Natural killer cell treated with Interleukin-12 subunit alpha and Interleukin-12 subunit beta and Interleukin-15 and Interleukin-18, amount 100 ng/mL, for 72 hours (primary cell): Measurements from ENCODE around the gene OR2AJ1. TPM values are rescaled to one million over a fixed set of nuclear protein-coding genes. Genes with fewer than 3 reads are reported as not detected.

Experiments used
- ATAC-seq, 2 donors: fragments of 150-1000 bp; cut with Tn5 transposase in 1 of 2; sonication (Bioruptor Pico), chemical (Tn5 transposase) in 1 of 2; 2 replicates each; pipeline ENCODE4 v1.10.0; 2021
- DNase-seq: peaks from one replicate; pipeline ENCODE4 v3.0.0; 2022; ENCODE audit warnings: low spot score
- H3K27ac Mint-ChIP-seq, 2 donors: 1 replicate in 1 of 2; 2 replicates in 1 of 2; pipeline ENCODE4 v1.8.0; 2022; ENCODE audit warnings: mixed read lengths in 2 of 2, mild to moderate bottlenecking in 1 of 2, moderate library complexity in 1 of 2
- H3K27me3 Mint-ChIP-seq, 2 donors: 1 replicate in 1 of 2; 2 replicates in 1 of 2; pipeline ENCODE4 v1.8.0; 2022; ENCODE audit warnings: mixed read lengths in 2 of 2
- H3K36me3 Mint-ChIP-seq: one replicate; pipeline ENCODE4 v1.8.0; 2022; ENCODE audit warnings: mixed read lengths
- H3K4me1 Mint-ChIP-seq, 2 donors: 1 replicate in 1 of 2; 2 replicates in 1 of 2; pipeline ENCODE4 v1.8.0; 2022; ENCODE audit warnings: low read depth in 2 of 2, mixed read lengths in 2 of 2, mild to moderate bottlenecking in 1 of 2
- H3K4me3 Mint-ChIP-seq: one replicate; pipeline ENCODE4 v1.8.0; 2022; ENCODE audit warnings: mixed read lengths
- H3K9me3 Mint-ChIP-seq: 2 replicates; pipeline ENCODE4 v1.8.0; 2022; ENCODE audit warnings: mixed read lengths
- total RNA-seq, 2 donors: library from RNA; stranded (reverse); gene quantifications; one replicate each; pipeline ENCODE4 v1.2.3, GENCODE V29; 2022

The OR2AJ1 gene
- total RNA-seq = not detected

GRCh38 chr1:247924868-247925267, at the start of gene OR2AJ1:
OR2AJ1 (plus strand) TSS chr1:247924889; CDS start chr1:247933769, 8,880 bp downstream.
- H3K9me3 Mint-ChIP-seq = no peaks in the 10 kb centered on the region
- no peak within 1 kb of the TSS for H3K4me3 Mint-ChIP-seq
- peaks cover under 1 to 9% of the 10 kb centered on the region in 2 donors for H3K27me3 Mint-ChIP-seq
- no peaks in the 10 kb centered on the region for H3K4me1 Mint-ChIP-seq
- ATAC-seq (no peak), DNase-seq (no peak)
- H3K36me3 Mint-ChIP-seq = no peaks in the 10 kb centered on the region
- H3K27ac Mint-ChIP-seq = no peak within 1 kb of the TSS

GRCh38 chr1:247883346-247883745, 41.3 kb upstream of the OR2AJ1 start:
- Mint-ChIP-seq H3K4me3 (no peak overlapping the region), H3K27me3 (peaks cover 0 to 8% of the 10 kb centered on the region in 2 donors), H3K36me3 (no peaks in the 10 kb centered on the region), H3K4me1 (no peaks in the 10 kb centered on the region), H3K27ac (no peak overlapping the region), H3K9me3 (no peaks in the 10 kb centered on the region)
- DNase-seq (no peak), ATAC-seq (no peak)

- DNase-seq = no peak
- H3K4me1 Mint-ChIP-seq = no peaks in the 10 kb centered on the region
- no peaks in the 10 kb centered on the region for H3K9me3 Mint-ChIP-seq
- no peaks in the 10 kb centered on the region for H3K36me3 Mint-ChIP-seq
- H3K4me3 Mint-ChIP-seq = no peak overlapping the region
- H3K27me3 Mint-ChIP-seq = no peaks in the 10 kb centered on the region
- no peak overlapping the region for H3K27ac Mint-ChIP-seq
- no peak for ATAC-seq
Measured at GRCh38 chr1:247884797-247885413, 39.8 kb upstream of the OR2AJ1 start.

DNA sequence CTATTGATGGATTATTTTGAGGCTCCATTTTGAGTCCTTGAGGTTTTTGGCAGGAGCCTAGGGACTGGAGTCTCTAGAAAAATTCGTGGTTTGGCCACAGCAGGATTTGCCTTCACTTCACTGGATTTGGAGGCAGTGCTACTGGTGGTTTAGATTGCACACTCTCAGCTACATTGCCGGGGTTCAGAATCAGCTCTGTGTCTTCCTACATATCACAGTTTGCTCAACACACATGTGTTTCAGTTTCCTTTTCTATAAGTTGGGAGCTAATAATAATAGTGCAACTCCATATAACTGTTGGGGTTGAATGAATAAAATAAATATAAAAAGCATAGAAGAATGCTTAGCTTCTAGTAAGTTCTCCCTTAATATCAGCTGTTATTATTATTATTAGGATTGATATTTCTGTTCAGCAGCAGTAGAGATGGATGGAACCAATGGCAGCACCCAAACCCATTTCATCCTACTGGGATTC, 29.5 kb upstream of the OR2AJ1 start, which contains the start of gene OR2W3:
OR2W3 (plus strand) TSS at position 425 of the 475 bp plus-strand sequence; CDS start at position 425, 0 bp downstream.
- peak in 1 of 2 donors; percentile 53 for ATAC-seq
- H3K36me3 Mint-ChIP-seq = peaks cover 15% of the 10 kb centered on the region
- no peaks in the 10 kb centered on the region for H3K9me3 Mint-ChIP-seq
- H3K4me1 Mint-ChIP-seq = peaks cover 0 to 17% of the 10 kb centered on the region in 2 donors
- H3K27ac Mint-ChIP-seq = peak within 1 kb of the TSS in 1 of 2 donors; percentile 14
- no peak for DNase-seq
- no peak within 1 kb of the TSS for H3K4me3 Mint-ChIP-seq
- H3K27me3 Mint-ChIP-seq = no peaks in the 10 kb centered on the region

DNA sequence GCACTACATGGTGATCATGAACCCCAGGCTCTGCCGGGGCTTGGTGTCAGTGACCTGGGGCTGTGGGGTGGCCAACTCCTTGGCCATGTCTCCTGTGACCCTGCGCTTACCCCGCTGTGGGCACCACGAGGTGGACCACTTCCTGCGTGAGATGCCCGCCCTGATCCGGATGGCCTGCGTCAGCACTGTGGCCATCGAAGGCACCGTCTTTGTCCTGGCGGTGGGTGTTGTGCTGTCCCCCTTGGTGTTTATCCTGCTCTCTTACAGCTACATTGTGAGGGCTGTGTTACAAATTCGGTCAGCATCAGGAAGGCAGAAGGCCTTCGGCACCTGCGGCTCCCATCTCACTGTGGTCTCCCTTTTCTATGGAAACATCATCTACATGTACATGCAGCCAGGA, 28.7 kb upstream of the OR2AJ1 start:
- Mint-ChIP-seq H3K27ac (peak overlapping the region in 1 of 2 donors; percentile 14), H3K9me3 (no peaks in the 10 kb centered on the region), H3K4me1 (peaks cover 0 to 17% of the 10 kb centered on the region in 2 donors), H3K27me3 (no peaks in the 10 kb centered on the region), H3K4me3 (no peak overlapping the region), H3K36me3 (peaks cover 15% of the 10 kb centered on the region)
- ATAC-seq = peak; percentile 32 to 46
- no peak for DNase-seq

DNA sequence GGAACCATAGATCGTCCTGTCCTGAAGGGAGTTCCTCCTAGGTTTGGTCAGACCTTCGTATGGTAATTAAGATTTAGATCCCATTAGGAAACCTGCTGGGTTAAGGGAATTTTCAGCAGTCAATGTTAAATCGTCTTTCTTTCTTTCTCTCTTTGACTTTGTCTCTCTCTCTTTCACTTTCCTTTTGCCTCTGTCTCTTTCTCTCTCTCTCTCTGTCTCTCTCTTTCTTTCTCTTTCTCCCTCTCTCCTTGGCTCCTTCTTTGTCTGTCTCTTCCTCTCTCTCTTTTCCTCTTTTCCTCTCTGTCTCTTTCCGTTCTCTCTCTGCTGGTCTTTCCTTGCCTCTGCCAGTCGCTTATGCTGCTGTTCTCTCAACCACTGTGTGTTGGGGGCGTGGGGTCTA, 20.6 kb upstream of the OR2AJ1 start:
- DNase-seq (no peak), ATAC-seq (no peak)
- Mint-ChIP-seq H3K4me3 (peak overlapping the region; percentile 61), H3K9me3 (peaks cover 11% of the 10 kb centered on the region), H3K36me3 (peaks cover 8% of the 10 kb centered on the region), H3K27ac (peak overlapping the region; percentile 48 to 97), H3K4me1 (peaks cover 31 to 32% of the 10 kb centered on the region in 2 donors), H3K27me3 (no peaks in the 10 kb centered on the region)

DNA sequence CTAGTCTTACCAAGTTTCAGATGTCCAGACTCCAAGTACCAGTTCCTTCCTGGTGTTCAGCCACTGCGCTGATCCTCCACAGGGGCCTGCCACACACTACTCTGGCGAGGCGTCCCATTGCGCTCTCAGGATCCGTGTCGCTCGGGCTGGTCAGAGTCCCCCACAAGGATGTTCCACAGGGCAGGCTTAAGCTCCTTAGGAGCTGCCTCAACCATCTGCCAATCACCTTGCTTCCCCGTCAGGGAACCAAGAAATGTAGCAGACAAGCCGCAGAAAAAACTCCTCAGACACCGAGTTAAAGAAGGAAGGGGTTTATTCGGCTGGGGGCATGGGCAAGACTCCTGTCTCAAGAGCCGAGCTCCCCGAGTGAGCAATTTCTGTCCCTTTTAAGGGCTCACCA, 19.5 kb upstream of the OR2AJ1 start:
- ATAC-seq = no peak
- Mint-ChIP-seq H3K4me3 (peak overlapping the region; percentile 34), H3K36me3 (peaks cover 8% of the 10 kb centered on the region)

DNA sequence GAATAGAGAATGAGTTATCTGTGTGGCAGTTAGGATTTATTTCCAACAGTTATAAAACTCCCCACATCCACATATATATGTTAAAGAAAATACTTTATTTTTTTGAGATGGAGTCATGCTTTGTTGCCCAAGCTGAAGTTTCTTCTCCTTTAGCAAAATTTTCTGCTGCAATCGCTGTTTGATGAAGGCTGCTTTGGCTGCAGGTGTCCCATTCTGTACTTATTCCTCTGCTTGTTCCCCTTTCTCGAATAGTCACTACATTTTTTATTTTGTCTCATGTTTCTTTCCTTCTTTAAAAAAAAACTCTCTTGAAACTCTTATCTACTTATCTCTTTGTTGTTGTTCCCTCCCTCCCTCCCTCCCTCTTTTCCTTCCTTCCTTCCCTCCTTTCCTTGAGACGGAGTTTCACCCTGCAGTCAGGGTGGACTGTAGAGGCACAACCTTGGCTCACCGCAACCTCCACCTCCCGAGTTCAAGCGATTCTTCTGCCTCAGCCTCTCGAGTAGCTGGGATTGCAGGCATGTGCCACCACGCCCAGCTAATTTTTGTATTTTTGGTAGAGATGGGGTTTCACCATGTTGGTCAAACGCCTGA, 18.7 kb upstream of the OR2AJ1 start:
- Mint-ChIP-seq H3K36me3 (peaks cover 8% of the 10 kb centered on the region), H3K4me3 (peak overlapping the region; percentile 90), H3K27me3 (no peaks in the 10 kb centered on the region), H3K4me1 (peaks cover 31 to 32% of the 10 kb centered on the region in 2 donors), H3K27ac (peak overlapping the region; percentile 88 to 97), H3K9me3 (peaks cover 11% of the 10 kb centered on the region)
- DNase-seq (no peak), ATAC-seq (peak in 1 of 2 donors; percentile 57)

More for the DNA sequence above, 19.5 kb upstream of the OR2AJ1 start:
- H3K27me3 Mint-ChIP-seq = no peaks in the 10 kb centered on the region
- peaks cover 11% of the 10 kb centered on the region for H3K9me3 Mint-ChIP-seq
- DNase-seq = no peak
- peak overlapping the region; percentile 48 to 97 for H3K27ac Mint-ChIP-seq
- H3K4me1 Mint-ChIP-seq = peaks cover 31 to 32% of the 10 kb centered on the region in 2 donors

- peaks cover 31 to 32% of the 10 kb centered on the region in 2 donors for H3K4me1 Mint-ChIP-seq
- DNase-seq (no peak), ATAC-seq (peak; percentile 70 to 85)
- H3K36me3 Mint-ChIP-seq = peaks cover 8% of the 10 kb centered on the region
- H3K27ac Mint-ChIP-seq = peak overlapping the region; percentile 88 to 97
- H3K4me3 Mint-ChIP-seq = peak overlapping the region; percentile 90
- H3K27me3 Mint-ChIP-seq = no peaks in the 10 kb centered on the region
- peaks cover 11% of the 10 kb centered on the region for H3K9me3 Mint-ChIP-seq
Measured at GRCh38 chr1:247906504-247907047, 18.1 kb upstream of the OR2AJ1 start.

DNA sequence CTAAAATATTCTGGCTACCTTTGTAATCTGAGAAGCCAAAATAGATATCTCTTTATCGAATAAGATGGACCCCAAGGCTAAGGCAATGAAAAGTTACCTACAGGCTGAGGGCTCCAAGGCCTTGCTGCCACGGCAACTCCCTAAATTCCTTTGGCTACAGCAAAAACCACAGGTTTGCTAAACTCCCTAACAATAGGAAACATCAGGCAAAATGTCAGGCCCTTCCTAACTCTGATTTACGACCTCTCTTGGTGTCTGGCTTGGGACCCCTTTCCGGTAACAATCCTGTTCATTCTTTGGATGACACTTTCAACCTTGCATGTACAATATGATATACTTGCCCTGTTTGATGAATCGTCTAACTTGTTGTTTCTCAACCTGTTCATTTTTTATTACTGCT, 15.9 kb upstream of the OR2AJ1 start:
- Mint-ChIP-seq H3K4me1 (peaks cover 31 to 32% of the 10 kb centered on the region in 2 donors), H3K27ac (no peak overlapping the region), H3K36me3 (peaks cover 8% of the 10 kb centered on the region), H3K4me3 (peak overlapping the region; percentile 39), H3K9me3 (peaks cover 11% of the 10 kb centered on the region), H3K27me3 (peaks cover 0 to 5% of the 10 kb centered on the region in 2 donors)
- DNase-seq = no peak
- no peak for ATAC-seq

GRCh38 chr1:247913786-247914185, 10.9 kb upstream of the OR2AJ1 start:
- peaks cover 0 to 3% of the 10 kb centered on the region in 2 donors for H3K4me1 Mint-ChIP-seq
- no peak overlapping the region for H3K27ac Mint-ChIP-seq
- DNase-seq = no peak

GRCh38 chr1:247914941-247915662, 9.6 kb upstream of the OR2AJ1 start:
- Mint-ChIP-seq H3K4me3 (no peak overlapping the region), H3K9me3 (no peaks in the 10 kb centered on the region), H3K27ac (no peak overlapping the region), H3K4me1 (no peaks in the 10 kb centered on the region), H3K27me3 (peaks cover 13 to 14% of the 10 kb centered on the region in 2 donors), H3K36me3 (no peaks in the 10 kb centered on the region)
- DNase-seq (no peak), ATAC-seq (no peak)

More at GRCh38 chr1:247913786-247914185, 10.9 kb upstream of the OR2AJ1 start:
- H3K36me3 Mint-ChIP-seq = no peaks in the 10 kb centered on the region
- H3K9me3 Mint-ChIP-seq = peaks cover 4% of the 10 kb centered on the region
- peaks cover 13 to 14% of the 10 kb centered on the region in 2 donors for H3K27me3 Mint-ChIP-seq
- no peak for ATAC-seq
- no peak overlapping the region for H3K4me3 Mint-ChIP-seq

GRCh38 chr1:247919952-247920351, 4.7 kb upstream of the OR2AJ1 start, which contains the start of gene OR2T8:
OR2T8 (plus strand) TSS chr1:247920252; CDS start chr1:247921018, 766 bp downstream.
- H3K27ac Mint-ChIP-seq = no peak within 1 kb of the TSS

More at GRCh38 chr1:247919952-247920351, 4.7 kb upstream of the OR2AJ1 start, which contains the start of gene OR2T8:
- ATAC-seq (no peak), DNase-seq (no peak)
- Mint-ChIP-seq H3K4me1 (no peaks in the 10 kb centered on the region), H3K9me3 (no peaks in the 10 kb centered on the region), H3K36me3 (no peaks in the 10 kb centered on the region), H3K27me3 (peaks cover 7 to 13% of the 10 kb centered on the region in 2 donors), H3K4me3 (no peak within 1 kb of the TSS)
